GM12878 (cell line): Measurements from ENCODE around the gene ESYT2. TPM values are rescaled to one million over a fixed set of nuclear protein-coding genes. Genes with fewer than 3 reads are reported as not detected.

ENCODE experiments used
- ATAC-seq: fragments of 200-7000 bp; cut with Tn5 transposase; 3 replicates; pipeline ENCODE4 v1.9.1; 2020; ENCODE audit warnings: mild to moderate bottlenecking, moderate library complexity
- BruUV-seq: library from RNA; stranded (reverse); fragments of 400-500 nt; replicated peaks from 2 replicates; lab custom pipeline; 2021; lab: Mats Ljungman, UMichigan
- CTCF ChIA-PET: fragments of 300-600 bp; sonication (Branson Sonifier 250); formaldehyde crosslinking; extraction: SDS; loops from one replicate; lab custom pipeline; 2021; ENCODE audit warnings: inconsistent platforms; lab: Yijun Ruan, JAX
- POLR2A ChIA-PET: fragments of 350-600 bp; formaldehyde crosslinking; extraction: SDS; loops from one replicate; lab custom pipeline; 2021; ENCODE audit warnings: inconsistent platforms; lab: Charles Lee
- RAD21 ChIA-PET: fragments of 300-600 bp; sonication (Branson Sonifier 250); formaldehyde crosslinking; loops from one replicate; lab custom pipeline; 2023; ENCODE audit warnings: antibody characterized with exemption; ENCODE audit not compliant: unreplicated experiment; lab: Charles Lee
- SMC1A ChIA-PET: fragments of 300-600 bp; sonication (Branson Sonifier 250); formaldehyde crosslinking; loops from one replicate; lab custom pipeline; 2023; ENCODE audit not compliant: unreplicated experiment, uncharacterized antibody; lab: Charles Lee
- DNase-seq: peaks from one replicate; pipeline ENCODE4 v3.0.0-alpha.2; 2011; ENCODE audit warnings: low read depth, low spot score
- FAIRE-seq: peaks from 3 replicates; lab custom pipeline; 2011; peaks lifted over from hg19 to GRCh38; lab: Jason Lieb, UNC
- H2AFZ ChIP-seq: 2 replicates; pipeline ENCODE4 v1.6.0; 2011; ENCODE audit warnings: low read depth, low read length, control low read depth; ENCODE audit not compliant: control insufficient read depth
- H3K27ac ChIP-seq: 2 replicates; pipeline ENCODE4 v1.5.1; 2011; ENCODE audit warnings: control low read depth; ENCODE audit not compliant: control insufficient read depth, insufficient read depth
- H3K27me3 ChIP-seq, 2 experiments: replicated peaks in 1 of 2; 2 replicates each; pipeline versions ENCODE4 v1.6.0 to v1.6.1; 2011; ENCODE audit warnings: low read length in 1 of 2; ENCODE audit not compliant: control insufficient read depth in 2 of 2, insufficient read depth in 2 of 2
- H3K36me3 ChIP-seq, 2 experiments: 2 replicates each; pipeline ENCODE4 v1.5.1; 2011; ENCODE audit warnings: low read length in 1 of 2; ENCODE audit not compliant: control insufficient read depth in 2 of 2, insufficient read depth in 2 of 2
- H3K4me1 ChIP-seq: 2 replicates; pipeline ENCODE4 v1.6.1; 2011; ENCODE audit warnings: mild to moderate bottlenecking, low read length, moderate library complexity, mixed read lengths; ENCODE audit not compliant: control insufficient read depth, insufficient read depth
- H3K4me2 ChIP-seq: 2 replicates; pipeline ENCODE4 v1.6.0; 2011; ENCODE audit warnings: control low read depth; ENCODE audit not compliant: control insufficient read depth, insufficient read depth
- H3K4me3 ChIP-seq: fragments of 200-600 bp; sonication (generic); 2 replicates; pipeline ENCODE4 v1.5.1; 2016
- H3K79me2 ChIP-seq: 2 replicates; pipeline ENCODE4 v1.6.0; 2011; ENCODE audit warnings: low read length; ENCODE audit not compliant: control insufficient read depth, insufficient read depth
- H3K9ac ChIP-seq: 2 replicates; pipeline ENCODE4 v1.8.0; 2011; ENCODE audit warnings: low read length, control low read depth, mixed read lengths; ENCODE audit not compliant: control insufficient read depth, insufficient read depth
- H3K9me3 ChIP-seq: replicated peaks from 3 replicates; pipeline ENCODE4 v1.5.1; 2011; ENCODE audit warnings: mild to moderate bottlenecking, low read length; ENCODE audit not compliant: control insufficient read depth, insufficient read depth
- H4K20me1 ChIP-seq: 2 replicates; pipeline ENCODE4 v1.6.0; 2011; ENCODE audit not compliant: control insufficient read depth, insufficient read depth
- BRCA1 ChIP-seq: IDR thresholded peaks from 2 replicates; pipeline ENCODE4 v1.6.1; 2011; ENCODE audit warnings: low read depth, low read length, improper control_type of control experiment
- FOXK2 ChIP-seq: fragments of 450-650 bp; IDR thresholded peaks from 2 replicates; pipeline ENCODE4 v1.6.1; 2017; ENCODE audit warnings: mild to moderate bottlenecking, moderate library complexity
- IRF4 ChIP-seq: IDR thresholded peaks from 2 replicates; pipeline ENCODE4 v1.6.1; 2011; ENCODE audit warnings: low read depth, low read length
- MYB ChIP-seq: fragments of 150-350 bp; IDR thresholded peaks from 2 replicates; pipeline ENCODE4 v1.6.1; 2014; ENCODE audit warnings: mild to moderate bottlenecking, low read depth, low read length, borderline replicate concordance
- NFYB ChIP-seq: IDR thresholded peaks from 2 replicates; pipeline ENCODE4 v1.6.1; 2011; ENCODE audit warnings: low read depth, mild to moderate bottlenecking, low read length, improper control_type of control experiment, moderate library complexity; ENCODE audit not compliant: insufficient read depth
- PAX5 ChIP-seq: IDR thresholded peaks from 2 replicates; pipeline ENCODE4 v1.6.1; 2011; ENCODE audit warnings: low read depth, low read length, borderline replicate concordance
- RUNX3 ChIP-seq: IDR thresholded peaks from 2 replicates; pipeline ENCODE4 v1.6.1; 2012; ENCODE audit warnings: low read length, inconsistent platforms
- SP1 ChIP-seq: IDR thresholded peaks from one replicate; pipeline ENCODE4 v1.6.1; 2011; ENCODE audit warnings: low read depth, low read length
- SUPT20H ChIP-seq: IDR thresholded peaks from 2 replicates; pipeline ENCODE4 v1.6.1; 2011; ENCODE audit warnings: low read depth, mild to moderate bottlenecking, low read length, moderate library complexity, borderline replicate concordance; ENCODE audit not compliant: control insufficient read depth
- ZBED1 ChIP-seq: IDR thresholded peaks from 2 replicates; pipeline ENCODE4 v1.6.1; 2016; ENCODE audit warnings: borderline replicate concordance
- ZNF384 ChIP-seq: IDR thresholded peaks from 2 replicates; pipeline ENCODE4 v1.6.1; 2012; ENCODE audit warnings: low read depth, mild to moderate bottlenecking, low read length, improper control_type of control experiment, borderline replicate concordance
- WGBS: methylation state at CpG from one replicate; pipeline ENCODE4 v1.1.6; 2016; ENCODE audit warnings: low lambda C conversion rate; ENCODE audit not compliant: insufficient replicate concordance, insufficient coverage; ENCODE audit errors: missing lambda C conversion rate; 5-methylcytosine and 5-hydroxymethylcytosine counted together
- in situ Hi-C: fragments of 300-500 bp; cut with MboI; formaldehyde crosslinking; loops from 9 replicates; pipeline ENCODE4 v1.14.3; 2018; ENCODE audit warnings: mixed read lengths
- intact Hi-C: fragments of 100-400 bp; cut with micrococcal nuclease; formaldehyde crosslinking; loops from one replicate; pipeline ENCODE4 v1.14.2; 2022; ENCODE audit not compliant: unreplicated experiment
- polyA plus RNA-seq, 11 experiments: library from polyadenylated mRNA; depleted of rRNA in 4 of 11; unstranded in 6 of 11; stranded (reverse) in 5 of 11; fragments of >200 nt; fragmentation: Nextera tagmentation in 4 of 11; fragmentation: Illumina TruSeq in 1 of 11; extraction: Ambion mirVana in 4 of 11; extraction: Trizol in 1 of 11; gene quantifications; 1 replicate in 1 of 11; 2 replicates in 10 of 11; pipeline versions ENCODE4 v1.2.1 to v1.2.3, GENCODE V29; 2011 to 2016; ENCODE audit warnings: inconsistent platforms in 2 of 11, missing spikeins in 2 of 11, low read depth in 1 of 11
- total RNA-seq, 4 experiments: library from RNA; depleted of rRNA in 3 of 4; stranded (reverse); fragments of >200 nt in 3 of 4; fragmentation: Illumina TruSeq in 1 of 4; extraction: Trizol in 1 of 4; gene quantifications; 2 replicates each; pipeline versions ENCODE4 v1.2.1 to v1.2.3, GENCODE V29; 2013 to 2021
- TF ChIP-seq, protein P1 (sequence below): fragments of 450-650 bp; IDR thresholded peaks from 2 replicates; pipeline ENCODE4 v1.6.1; 2017; ENCODE audit warnings: mild to moderate bottlenecking, moderate library complexity
- TF ChIP-seq, protein P2 (sequence below): fragments of 450-650 bp; formaldehyde crosslinking; IDR thresholded peaks from 2 replicates; pipeline ENCODE4 v1.4.0; 2020; ENCODE audit warnings: mild to moderate bottlenecking, moderate library complexity
- TF ChIP-seq, protein P3 (sequence below): fragments of 450-650 bp; IDR thresholded peaks from 2 replicates; pipeline ENCODE4 v1.6.1; 2017; ENCODE audit warnings: antibody characterized with exemption, mild to moderate bottlenecking, moderate library complexity

ESYT2 gene
- total and polyA plus RNA-seq, 10 of the 15 experiments (the other 5 are each of a cell fraction or from before 2014, with no cell fraction given), result 1.9 to 44.6 (median 21.4) TPM

DNA sequence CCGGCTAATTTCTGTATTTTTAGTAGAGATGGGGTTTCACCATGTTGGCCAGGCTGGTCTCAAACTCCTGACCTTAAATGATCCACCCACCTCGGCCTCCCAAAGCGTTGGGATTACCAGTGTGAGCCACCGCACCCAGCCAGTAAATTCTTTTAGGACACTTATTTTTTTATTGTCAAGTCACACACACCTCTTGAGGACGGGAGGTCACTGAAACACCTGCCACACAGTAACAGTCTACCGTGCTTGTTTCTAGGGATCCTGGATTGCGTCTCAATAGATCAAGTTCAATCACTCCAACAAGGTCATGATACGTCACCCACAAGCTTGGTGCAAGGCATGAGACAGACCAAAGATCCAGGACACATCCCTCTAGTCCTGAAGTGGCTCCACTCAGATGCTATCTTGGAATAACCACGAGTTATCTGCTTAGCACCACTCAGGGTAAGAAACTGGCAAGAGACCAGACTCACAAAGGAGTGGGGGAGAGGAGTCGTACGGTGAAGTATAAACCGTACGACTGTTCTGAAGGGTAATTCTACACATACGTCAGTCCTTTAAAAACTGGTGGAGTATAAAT, 65.8 kb downstream of the ESYT2 start:
- in situ Hi-C loops, result no loop called here
- no TSS peak for BruUV-seq
- Histone ChIP-seq H3K4me2 (no peak overlapping the region), H3K9ac (no peak overlapping the region), H4K20me1 (no peaks in the 10 kb centered on the region), H2AFZ (no peak overlapping the region), H3K79me2 (no peaks in the 10 kb centered on the region), H3K27ac (no peak overlapping the region), H3K27me3 (no peaks in the 10 kb centered on the region), H3K4me1 (no peaks in the 10 kb centered on the region), H3K4me3 (no peak overlapping the region), H3K9me3 (no peaks in the 10 kb centered on the region), H3K36me3 (peaks cover 6 to 8% of the 10 kb centered on the region in 2 experiments)
- DNase-seq (no peak), FAIRE-seq (no peak), ATAC-seq (no peak)
- RAD21 ChIA-PET, result no interaction called here
- SMC1A ChIA-PET, result interaction anchor here (1.3 to 2.7 kb wide), 3 partner anchors 12 to 46 kb away, joined by 5 to 6 read pairs (median 5); no protein-coding TSS in a partner anchor
- POLR2A ChIA-PET, result interaction anchor here (0.5 kb wide), 1 partner anchor 51 kb away, joined by 4 read pairs; no protein-coding TSS in a partner anchor
- WGBS, result 95% methylated on average over 13 of the region's 14 CpGs
- intact Hi-C loops, result loop anchor here (5.0 kb wide), 1 partner anchor 214 kb away; no protein-coding TSS in a partner anchor
- CTCF ChIA-PET, result interaction anchor here (1.3 kb wide), 1 partner anchor 213 kb away, joined by 4 read pairs; no protein-coding TSS in a partner anchor
- TF ChIP-seq RUNX3, result no peak
- no peak for TF ChIP-seq ZNF384
- TF ChIP-seq, protein P1, sequence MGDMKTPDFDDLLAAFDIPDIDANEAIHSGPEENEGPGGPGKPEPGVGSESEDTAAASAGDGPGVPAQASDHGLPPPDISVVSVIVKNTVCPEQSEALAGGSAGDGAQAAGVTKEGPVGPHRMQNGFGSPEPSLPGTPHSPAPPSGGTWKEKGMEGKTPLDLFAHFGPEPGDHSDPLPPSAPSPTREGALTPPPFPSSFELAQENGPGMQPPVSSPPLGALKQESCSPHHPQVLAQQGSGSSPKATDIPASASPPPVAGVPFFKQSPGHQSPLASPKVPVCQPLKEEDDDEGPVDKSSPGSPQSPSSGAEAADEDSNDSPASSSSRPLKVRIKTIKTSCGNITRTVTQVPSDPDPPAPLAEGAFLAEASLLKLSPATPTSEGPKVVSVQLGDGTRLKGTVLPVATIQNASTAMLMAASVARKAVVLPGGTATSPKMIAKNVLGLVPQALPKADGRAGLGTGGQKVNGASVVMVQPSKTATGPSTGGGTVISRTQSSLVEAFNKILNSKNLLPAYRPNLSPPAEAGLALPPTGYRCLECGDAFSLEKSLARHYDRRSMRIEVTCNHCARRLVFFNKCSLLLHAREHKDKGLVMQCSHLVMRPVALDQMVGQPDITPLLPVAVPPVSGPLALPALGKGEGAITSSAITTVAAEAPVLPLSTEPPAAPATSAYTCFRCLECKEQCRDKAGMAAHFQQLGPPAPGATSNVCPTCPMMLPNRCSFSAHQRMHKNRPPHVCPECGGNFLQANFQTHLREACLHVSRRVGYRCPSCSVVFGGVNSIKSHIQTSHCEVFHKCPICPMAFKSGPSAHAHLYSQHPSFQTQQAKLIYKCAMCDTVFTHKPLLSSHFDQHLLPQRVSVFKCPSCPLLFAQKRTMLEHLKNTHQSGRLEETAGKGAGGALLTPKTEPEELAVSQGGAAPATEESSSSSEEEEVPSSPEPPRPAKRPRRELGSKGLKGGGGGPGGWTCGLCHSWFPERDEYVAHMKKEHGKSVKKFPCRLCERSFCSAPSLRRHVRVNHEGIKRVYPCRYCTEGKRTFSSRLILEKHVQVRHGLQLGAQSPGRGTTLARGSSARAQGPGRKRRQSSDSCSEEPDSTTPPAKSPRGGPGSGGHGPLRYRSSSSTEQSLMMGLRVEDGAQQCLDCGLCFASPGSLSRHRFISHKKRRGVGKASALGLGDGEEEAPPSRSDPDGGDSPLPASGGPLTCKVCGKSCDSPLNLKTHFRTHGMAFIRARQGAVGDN, result no peak
- TF ChIP-seq ZBED1, result no peak
- no peak for TF ChIP-seq NFYB
- TF ChIP-seq SUPT20H, result no peak
- no peak for TF ChIP-seq PAX5
- TF ChIP-seq BRCA1, result no peak
- TF ChIP-seq, protein P2, sequence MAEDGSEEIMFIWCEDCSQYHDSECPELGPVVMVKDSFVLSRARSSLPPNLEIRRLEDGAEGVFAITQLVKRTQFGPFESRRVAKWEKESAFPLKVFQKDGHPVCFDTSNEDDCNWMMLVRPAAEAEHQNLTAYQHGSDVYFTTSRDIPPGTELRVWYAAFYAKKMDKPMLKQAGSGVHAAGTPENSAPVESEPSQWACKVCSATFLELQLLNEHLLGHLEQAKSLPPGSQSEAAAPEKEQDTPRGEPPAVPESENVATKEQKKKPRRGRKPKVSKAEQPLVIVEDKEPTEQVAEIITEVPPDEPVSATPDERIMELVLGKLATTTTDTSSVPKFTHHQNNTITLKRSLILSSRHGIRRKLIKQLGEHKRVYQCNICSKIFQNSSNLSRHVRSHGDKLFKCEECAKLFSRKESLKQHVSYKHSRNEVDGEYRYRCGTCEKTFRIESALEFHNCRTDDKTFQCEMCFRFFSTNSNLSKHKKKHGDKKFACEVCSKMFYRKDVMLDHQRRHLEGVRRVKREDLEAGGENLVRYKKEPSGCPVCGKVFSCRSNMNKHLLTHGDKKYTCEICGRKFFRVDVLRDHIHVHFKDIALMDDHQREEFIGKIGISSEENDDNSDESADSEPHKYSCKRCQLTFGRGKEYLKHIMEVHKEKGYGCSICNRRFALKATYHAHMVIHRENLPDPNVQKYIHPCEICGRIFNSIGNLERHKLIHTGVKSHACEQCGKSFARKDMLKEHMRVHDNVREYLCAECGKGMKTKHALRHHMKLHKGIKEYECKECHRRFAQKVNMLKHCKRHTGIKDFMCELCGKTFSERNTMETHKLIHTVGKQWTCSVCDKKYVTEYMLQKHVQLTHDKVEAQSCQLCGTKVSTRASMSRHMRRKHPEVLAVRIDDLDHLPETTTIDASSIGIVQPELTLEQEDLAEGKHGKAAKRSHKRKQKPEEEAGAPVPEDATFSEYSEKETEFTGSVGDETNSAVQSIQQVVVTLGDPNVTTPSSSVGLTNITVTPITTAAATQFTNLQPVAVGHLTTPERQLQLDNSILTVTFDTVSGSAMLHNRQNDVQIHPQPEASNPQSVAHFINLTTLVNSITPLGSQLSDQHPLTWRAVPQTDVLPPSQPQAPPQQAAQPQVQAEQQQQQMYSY (CRISPR knock-in tag), result no peak
- TF ChIP-seq, protein P3, sequence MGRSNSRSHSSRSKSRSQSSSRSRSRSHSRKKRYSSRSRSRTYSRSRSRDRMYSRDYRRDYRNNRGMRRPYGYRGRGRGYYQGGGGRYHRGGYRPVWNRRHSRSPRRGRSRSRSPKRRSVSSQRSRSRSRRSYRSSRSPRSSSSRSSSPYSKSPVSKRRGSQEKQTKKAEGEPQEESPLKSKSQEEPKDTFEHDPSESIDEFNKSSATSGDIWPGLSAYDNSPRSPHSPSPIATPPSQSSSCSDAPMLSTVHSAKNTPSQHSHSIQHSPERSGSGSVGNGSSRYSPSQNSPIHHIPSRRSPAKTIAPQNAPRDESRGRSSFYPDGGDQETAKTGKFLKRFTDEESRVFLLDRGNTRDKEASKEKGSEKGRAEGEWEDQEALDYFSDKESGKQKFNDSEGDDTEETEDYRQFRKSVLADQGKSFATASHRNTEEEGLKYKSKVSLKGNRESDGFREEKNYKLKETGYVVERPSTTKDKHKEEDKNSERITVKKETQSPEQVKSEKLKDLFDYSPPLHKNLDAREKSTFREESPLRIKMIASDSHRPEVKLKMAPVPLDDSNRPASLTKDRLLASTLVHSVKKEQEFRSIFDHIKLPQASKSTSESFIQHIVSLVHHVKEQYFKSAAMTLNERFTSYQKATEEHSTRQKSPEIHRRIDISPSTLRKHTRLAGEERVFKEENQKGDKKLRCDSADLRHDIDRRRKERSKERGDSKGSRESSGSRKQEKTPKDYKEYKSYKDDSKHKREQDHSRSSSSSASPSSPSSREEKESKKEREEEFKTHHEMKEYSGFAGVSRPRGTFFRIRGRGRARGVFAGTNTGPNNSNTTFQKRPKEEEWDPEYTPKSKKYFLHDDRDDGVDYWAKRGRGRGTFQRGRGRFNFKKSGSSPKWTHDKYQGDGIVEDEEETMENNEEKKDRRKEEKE, result no peak
- no peak for TF ChIP-seq MYB
- no peak for TF ChIP-seq FOXK2
- no peak for TF ChIP-seq SP1
- TF ChIP-seq IRF4, result no peak
